Liver (tissue), 9 donors: ENCODE results near the gene OBP2B. TPM values are rescaled to one million over a fixed set of nuclear protein-coding genes. Genes with fewer than 3 reads are reported as not detected.

Experiments
- DNase-seq: peaks from one replicate; pipeline ENCODE4 v3.0.0-alpha.2; 2017; ENCODE audit warnings: low spot score
- H3K27ac ChIP-seq, 2 donors: one replicate each; pipeline ENCODE4 v1.7.0; 2013; ENCODE audit warnings: inconsistent platforms in 2 of 2, low read length in 2 of 2, control low read depth in 1 of 2, low read depth in 1 of 2, mild to moderate bottlenecking in 1 of 2
- H3K27me3 ChIP-seq, 4 donors: one replicate each; pipeline versions ENCODE4 v1.6.1 to v1.7.0; 2013; ENCODE audit warnings: low read length in 3 of 4, inconsistent platforms in 1 of 4, mild to moderate bottlenecking in 1 of 4, moderate library complexity in 1 of 4; ENCODE audit not compliant: control insufficient read depth in 4 of 4, insufficient read depth in 4 of 4
- H3K36me3 ChIP-seq, 4 donors: one replicate each; pipeline versions ENCODE4 v1.6.1 to v1.7.0; 2013; ENCODE audit warnings: low read length in 3 of 4, mild to moderate bottlenecking in 3 of 4, low read depth in 1 of 4, moderate library complexity in 1 of 4; ENCODE audit not compliant: control insufficient read depth in 4 of 4, insufficient read depth in 3 of 4
- H3K4me1 ChIP-seq, 4 donors: one replicate each; pipeline versions ENCODE4 v1.6.1 to v1.7.0; 2013; ENCODE audit warnings: low read length in 3 of 4, mild to moderate bottlenecking in 3 of 4, moderate library complexity in 1 of 4; ENCODE audit not compliant: control insufficient read depth in 4 of 4, insufficient read depth in 4 of 4
- H3K4me3 ChIP-seq, 3 donors: one replicate each; pipeline versions ENCODE4 v1.6.1 to v1.7.0; 2013; ENCODE audit warnings: low read length in 3 of 3, control low read depth in 1 of 3, low read depth in 1 of 3, mild to moderate bottlenecking in 1 of 3
- H3K9ac ChIP-seq, 2 donors: one replicate each; pipeline ENCODE4 v1.7.0; 2013; ENCODE audit warnings: low read length in 2 of 2, mild to moderate bottlenecking in 2 of 2, moderate library complexity in 2 of 2, control low read depth in 1 of 2, low read depth in 1 of 2
- H3K9me3 ChIP-seq, 4 donors: one replicate each; pipeline versions ENCODE4 v1.6.1 to v1.7.0; 2013; ENCODE audit warnings: low read length in 3 of 4; ENCODE audit not compliant: control insufficient read depth in 4 of 4
- ATF3 ChIP-seq: IDR thresholded peaks from 2 replicates; pipeline ENCODE4 v1.6.1; 2016; ENCODE audit warnings: antibody characterized with exemption
- CTCF ChIP-seq: fragments of 150-350 bp; IDR thresholded peaks from 2 replicates; pipeline ENCODE4 v1.5.1; 2017; ENCODE audit warnings: improper control_type of control experiment, low read depth, low read length; ENCODE audit not compliant: missing input control
- EGR1 ChIP-seq, 2 donors: IDR thresholded peaks; 2 replicates each; pipeline ENCODE4 v1.6.1; 2016 to 2018; ENCODE audit warnings: antibody characterized with exemption in 2 of 2, low read depth in 2 of 2
- FOXA1 ChIP-seq: IDR thresholded peaks from 2 replicates; pipeline ENCODE4 v1.6.1; 2016; ENCODE audit warnings: antibody characterized with exemption
- FOXA2 ChIP-seq: IDR thresholded peaks from 2 replicates; pipeline ENCODE4 v1.6.1; 2016; ENCODE audit warnings: antibody characterized with exemption
- GABPA ChIP-seq, 2 donors: IDR thresholded peaks in 1 of 2; conservative IDR thresholded peaks in 1 of 2; 2 replicates each; pipeline ENCODE4 v1.6.1; 2016; ENCODE audit warnings: antibody characterized with exemption in 2 of 2, mild to moderate bottlenecking in 1 of 2, moderate library complexity in 1 of 2
- HNF4A ChIP-seq, 2 donors: conservative IDR thresholded peaks; 2 replicates each; pipeline ENCODE4 v1.6.1; 2016; ENCODE audit warnings: antibody characterized with exemption in 2 of 2, mild to moderate bottlenecking in 2 of 2
- JUND ChIP-seq, 2 donors: IDR thresholded peaks; 2 replicates each; pipeline ENCODE4 v1.6.1; 2016; ENCODE audit warnings: antibody characterized with exemption in 2 of 2
- MAX ChIP-seq: IDR thresholded peaks from 2 replicates; pipeline ENCODE4 v1.6.1; 2016; ENCODE audit warnings: antibody characterized with exemption
- RAD21 ChIP-seq, 2 donors: IDR thresholded peaks; 2 replicates each; pipeline ENCODE4 v1.6.1; 2016; ENCODE audit warnings: antibody characterized with exemption in 2 of 2, mild to moderate bottlenecking in 2 of 2
- RXRA ChIP-seq, 2 donors: IDR thresholded peaks; 2 replicates each; pipeline ENCODE4 v1.6.1; 2017 to 2018; ENCODE audit warnings: antibody characterized with exemption in 2 of 2, mild to moderate bottlenecking in 1 of 2
- SP1 ChIP-seq: IDR thresholded peaks from 2 replicates; pipeline ENCODE4 v1.6.1; 2018; ENCODE audit warnings: antibody characterized with exemption, mild to moderate bottlenecking
- TAF1 ChIP-seq: conservative IDR thresholded peaks from 2 replicates; pipeline ENCODE4 v1.6.1; 2016; ENCODE audit warnings: antibody characterized with exemption, mild to moderate bottlenecking
- YY1 ChIP-seq: IDR thresholded peaks from 2 replicates; pipeline ENCODE4 v1.6.1; 2016; ENCODE audit warnings: antibody characterized with exemption, mild to moderate bottlenecking
- WGBS: extraction: QIAGEN DNeasy Blood & Tissue Kit; methylation state at CpG from one replicate; pipeline ENCODE4 v1.1.7; 2013; 5-methylcytosine and 5-hydroxymethylcytosine counted together
- polyA plus RNA-seq, 2 donors: library from polyadenylated mRNA; stranded (reverse) in 1 of 2; unstranded in 1 of 2; fragments of 200-250 nt in 1 of 2; fragments of >200 nt in 1 of 2; fragmentation: Nextera tagmentation in 1 of 2; extraction: Ambion mirVana in 1 of 2; gene quantifications; one replicate each; pipeline versions ENCODE4 v1.2.1 to v1.2.3, GENCODE V29; 2013 to 2015
- total RNA-seq, 2 donors: library from RNA; depleted of rRNA; stranded (reverse); fragments of >200 nt; gene quantifications; one replicate each; pipeline ENCODE4 v1.2.3, GENCODE V29; 2014
- donor health status: healthy.
- donor health status: healthy.
- donor health status: healthy.
- donor health status: healthy.
- donor health status: healthy.

OBP2B gene
- total and polyA plus RNA-seq, 4 donors, result not detected

GRCh38 chr9:133184971-133185370 is 24.1 kb downstream of the OBP2B start:
- Histone ChIP-seq H3K27ac (no peak overlapping the region), H3K4me1 (peaks cover 0 to 3% (median 0%) of the 10 kb centered on the region in 4 donors), H3K27me3 (no peaks in the 10 kb centered on the region), H3K9ac (no peak overlapping the region), H3K9me3 (no peaks in the 10 kb centered on the region), H3K36me3 (no peaks in the 10 kb centered on the region), H3K4me3 (no peak overlapping the region)
- no peak for DNase-seq
- TF ChIP-seq YY1 (peak; percentile 26), RAD21 (IDR thresholded peaks at IDR 0.05) (peak; percentile 77 to 79), GABPA (IDR thresholded peaks at IDR 0.05 in 1 of 2, conservative IDR thresholded peaks at IDR 0.05 in 1 of 2) (no peak), CTCF (peak; percentile 59)
- WGBS, result 7% methylated on average over 7 of the region's 8 CpGs

GRCh38 chr9:133182151-133182550 is 26.9 kb downstream of the OBP2B start:
- no peak for DNase-seq
- WGBS, result 90% methylated on average over 5 of the region's 5 CpGs

More at GRCh38 chr9:133182151-133182550, 26.9 kb downstream of the OBP2B start:
- no peak for TF ChIP-seq FOXA1
- TF ChIP-seq RAD21 (IDR thresholded peaks at IDR 0.05), result no peak
- no peak for TF ChIP-seq GABPA (IDR thresholded peaks at IDR 0.05 in 1 of 2, conservative IDR thresholded peaks at IDR 0.05 in 1 of 2)
- no peak for TF ChIP-seq JUND (IDR thresholded peaks at IDR 0.05)
- TF ChIP-seq RXRA (IDR thresholded peaks at IDR 0.05), result no peak
- TF ChIP-seq EGR1 (IDR thresholded peaks at IDR 0.05; ENCODE audit: low read depth in 2 of 2), result no peak
- TF ChIP-seq HNF4A (conservative IDR thresholded peaks at IDR 0.05), result no peak
- no peak for TF ChIP-seq SP1
- TF ChIP-seq FOXA2, result no peak
- no peak for TF ChIP-seq ATF3
- no peak for TF ChIP-seq TAF1
- TF ChIP-seq MAX, result no peak
- TF ChIP-seq CTCF, result no peak
- no peaks in the 10 kb centered on the region for H3K36me3 ChIP-seq
- H3K9me3 ChIP-seq, result no peaks in the 10 kb centered on the region
- no peak overlapping the region for H3K4me3 ChIP-seq
- no peaks in the 10 kb centered on the region for H3K27me3 ChIP-seq
- peaks cover 0 to 3% (median 0%) of the 10 kb centered on the region in 4 donors for H3K4me1 ChIP-seq
- H3K9ac ChIP-seq, result no peak overlapping the region
- no peak overlapping the region for H3K27ac ChIP-seq
